Psoas muscle (tissue), 8 donors: ENCODE data around the gene RUNX2. TPM values are rescaled to one million over a fixed set of nuclear protein-coding genes. Genes with fewer than 3 reads are reported as not detected.

Experiments used
- ATAC-seq, 4 donors: fragments of 200-7000 bp; cut with Tn5 transposase; one replicate each; pipeline ENCODE4 v1.9.1; 2020; ENCODE audit warnings: moderate library complexity in 3 of 4, mild to moderate bottlenecking in 2 of 4
- DNase-seq, 2 donors: peaks; one replicate each; pipeline ENCODE4 v3.0.0-alpha.2; 2020
- H3K27ac ChIP-seq: fragments of 200-600 bp; one replicate; pipeline ENCODE4 v1.8.0; 2022
- H3K27me3 ChIP-seq, 3 donors: fragments of 200-600 bp in 1 of 3; one replicate each; pipeline versions ENCODE4 v1.6.1 to v1.8.0; 2013 to 2022; ENCODE audit warnings: low read length in 2 of 3, mild to moderate bottlenecking in 2 of 3, moderate library complexity in 1 of 3; ENCODE audit not compliant: insufficient read depth in 3 of 3
- H3K36me3 ChIP-seq, 2 donors: fragments of 200-600 bp in 1 of 2; one replicate each; pipeline versions ENCODE4 v1.6.1 to v1.8.0; 2013 to 2022; ENCODE audit warnings: low read depth in 1 of 2, mild to moderate bottlenecking in 1 of 2, moderate library complexity in 1 of 2; ENCODE audit not compliant: insufficient read depth in 1 of 2
- H3K4me1 ChIP-seq: fragments of 200-600 bp; one replicate; pipeline ENCODE4 v1.8.0; 2022
- H3K4me3 ChIP-seq: fragments of 200-600 bp; one replicate; pipeline ENCODE4 v1.8.0; 2022; ENCODE audit warnings: mild to moderate bottlenecking
- H3K9me3 ChIP-seq: fragments of 200-600 bp; one replicate; pipeline ENCODE4 v1.8.0; 2022
- CTCF ChIP-seq: fragments of 200-600 bp; IDR thresholded peaks from one replicate; pipeline ENCODE4 v1.8.0; 2022; ENCODE audit warnings: antibody characterized with exemption
- WGBS, 3 donors: extraction: QIAGEN DNeasy Blood & Tissue Kit; methylation state at CpG; one replicate each; pipeline versions ENCODE4 v1.1.6 to v1.1.7; 2013; 5-methylcytosine and 5-hydroxymethylcytosine counted together
- intact Hi-C, 2 donors: fragments of 100-400 bp; cut with DNase I; formaldehyde crosslinking; loops; one replicate each; pipeline versions ENCODE4 v1.11.0 to v1.14.2; 2022
- polyA plus RNA-seq, 3 donors: library from polyadenylated mRNA; stranded (reverse); fragments of 200-250 nt; gene quantifications; one replicate each; pipeline ENCODE4 v1.2.3, GENCODE V29; 2013
- total RNA-seq, 4 donors: library from RNA; stranded (reverse); fragmentation: NEBNext Ultra II Directional in 2 of 4; extraction: Animal tissue kit (Norgen Biotek cat#: 25700) in 2 of 4; gene quantifications; one replicate each; pipeline versions ENCODE4 v1.2.1 to v1.2.4, GENCODE V29; 2021 to 2023
- donor health status: healthy with polysubstance abuse.
- donor health status: DM: no; HTN: no; CAD: no; lungs with moderate emphysema.
- donor health status: Bipolar disorder and iron deficiency.
- donor health status: healthy.
- donor health status: DM: yes; HTN: yes; CAD: no.
- donor health status: DM: no; HTN: no; CAD: no.
- donor health status: DM: no; HTN: no; CAD: no.
- donor health status: DM: yes; HTN: yes; CAD: no.

RUNX2 gene
- total and polyA plus RNA-seq, 7 donors: 0.07 to 0.69 (median 0.21) TPM

DNA sequence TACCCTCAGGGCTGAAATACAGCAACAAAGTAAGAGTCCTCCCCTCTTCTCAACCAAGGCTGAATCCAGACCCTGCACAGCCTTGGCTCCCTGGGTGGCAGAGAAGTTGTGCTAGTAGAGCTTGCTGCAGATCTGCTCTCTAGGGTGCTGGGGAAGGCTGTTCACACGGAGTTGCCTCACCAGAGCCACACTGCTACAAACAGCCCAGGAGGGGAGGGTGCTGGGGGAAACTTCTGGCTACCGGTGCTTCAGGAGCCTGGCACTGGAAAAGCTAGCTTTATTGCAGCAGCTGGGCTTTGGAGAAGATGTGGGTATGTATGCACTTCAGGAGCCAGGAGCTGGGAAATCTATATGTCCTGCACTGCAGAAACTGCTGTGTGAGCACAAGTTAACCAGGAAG lies 87.2 kb downstream of the RUNX2 start:
- TF ChIP-seq CTCF: no peak

GRCh38 chr6:45415788-45416518 lies 87.8 kb downstream of the RUNX2 start:
- Histone ChIP-seq H3K9me3 (no peaks in the 10 kb centered on the region), H3K27me3 (peaks cover 6 to 62% (median 10%) of the 10 kb centered on the region in 3 donors)
- no peak for DNase-seq

More for the DNA sequence above, 87.2 kb downstream of the RUNX2 start:
- DNase-seq: no peak
- intact Hi-C loops: loop anchor here in 1 of 2 donors (10.0 kb wide), 1 partner anchor 761 kb away; no protein-coding TSS in a partner anchor
- Histone ChIP-seq H3K9me3 (no peaks in the 10 kb centered on the region), H3K4me1 (no peaks in the 10 kb centered on the region), H3K27ac (no peak overlapping the region), H3K36me3 (no peaks in the 10 kb centered on the region), H3K4me3 (no peak overlapping the region), H3K27me3 (peaks cover 4 to 56% (median 10%) of the 10 kb centered on the region in 3 donors)
- no peak for ATAC-seq
- 13 to 44% (median 16%) methylated on average over 2 of the region's 2 CpGs for WGBS, 3 donors

DNA sequence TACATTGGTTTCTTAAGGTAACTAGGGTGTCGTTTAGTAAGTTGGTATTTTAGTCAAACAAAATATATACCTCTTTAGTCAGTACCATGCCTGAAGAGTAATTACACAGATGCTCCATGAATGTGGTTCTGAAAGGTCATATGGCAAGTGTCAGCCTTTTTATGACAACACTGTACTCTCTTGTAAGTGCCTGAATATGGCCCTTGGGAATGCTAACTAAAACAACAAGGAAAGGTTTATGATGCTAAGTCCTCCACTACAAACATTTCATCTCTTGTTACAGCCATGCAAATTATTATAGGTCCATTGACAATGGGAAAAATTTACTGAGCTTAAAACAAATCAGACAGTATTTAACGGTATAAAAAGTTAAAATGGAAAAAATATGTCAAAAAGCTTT lies 88.6 kb downstream of the RUNX2 start:
- no peak for DNase-seq
- no peak overlapping the region for H3K27ac ChIP-seq
- no peak overlapping the region for H3K4me3 ChIP-seq
- WGBS, 3 donors: 43 to 57% (median 46%) methylated on average over 2 of the region's 2 CpGs
- H3K27me3 ChIP-seq: peaks cover 9 to 69% (median 10%) of the 10 kb centered on the region in 3 donors
- H3K9me3 ChIP-seq: no peaks in the 10 kb centered on the region
- ATAC-seq: no peak
- TF ChIP-seq CTCF: no peak
- H3K4me1 ChIP-seq: peaks cover 12% of the 10 kb centered on the region
- intact Hi-C loops: loop anchor here in 1 of 2 donors (10.0 kb wide), 1 partner anchor 762 kb away; no protein-coding TSS in a partner anchor
- H3K36me3 ChIP-seq: no peaks in the 10 kb centered on the region

More at GRCh38 chr6:45415788-45416518, 87.8 kb downstream of the RUNX2 start:
- Histone ChIP-seq H3K4me3 (no peak overlapping the region), H3K4me1 (peaks cover 5% of the 10 kb centered on the region), H3K27ac (no peak overlapping the region), H3K36me3 (no peaks in the 10 kb centered on the region)
- WGBS, 3 donors: 64 to 72% (median 64%) methylated on average over 3 of the region's 3 CpGs
- no peak for TF ChIP-seq CTCF
- intact Hi-C loops: loop anchor here in 1 of 2 donors (10.0 kb wide), 1 partner anchor 761 kb away; no protein-coding TSS in a partner anchor
- ATAC-seq: no peak

GRCh38 chr6:45417436-45417835 lies 89.3 kb downstream of the RUNX2 start:
- no peak for ATAC-seq
- Histone ChIP-seq H3K9me3 (no peaks in the 10 kb centered on the region), H3K4me3 (no peak overlapping the region), H3K36me3 (no peaks in the 10 kb centered on the region), H3K4me1 (peaks cover 12% of the 10 kb centered on the region), H3K27me3 (peaks cover 10 to 74% (median 12%) of the 10 kb centered on the region in 3 donors), H3K27ac (no peak overlapping the region)
- WGBS, 3 donors: 90 to 97% (median 91%) methylated on average over 2 of the region's 2 CpGs
- no peak for DNase-seq
- intact Hi-C loops: loop anchor here in 1 of 2 donors (10.0 kb wide), 1 partner anchor 763 kb away; no protein-coding TSS in a partner anchor
- no peak for TF ChIP-seq CTCF
